H1 (cell line): Measurements from ENCODE around the gene SGCG.

Source experiments
- CEBPB ChIP-seq: IDR thresholded peaks from 2 replicates; pipeline ENCODE4 v1.6.1; 2012; ENCODE audit warnings: low read depth, low read length
- CHD2 ChIP-seq: IDR thresholded peaks from 2 replicates; pipeline ENCODE4 v1.6.1; 2012; ENCODE audit warnings: low read length, improper control_type of control experiment
- CTCF ChIP-seq, 3 experiments: IDR thresholded peaks; 1 replicate in 2 of 3; 2 replicates in 1 of 3; pipeline versions ENCODE4 v1.5.1 to v1.6.1; 2011; ENCODE audit warnings: low read length in 3 of 3, mild to moderate bottlenecking in 3 of 3, inconsistent platforms in 2 of 3, low read depth in 1 of 3, moderate library complexity in 1 of 3; ENCODE audit not compliant: insufficient read depth in 1 of 3; ENCODE audit errors: control extremely low read depth in 1 of 3
- EP300 ChIP-seq, 2 experiments: IDR thresholded peaks; 1 replicate in 1 of 2; 2 replicates in 1 of 2; pipeline ENCODE4 v1.6.1; 2011 to 2012; ENCODE audit warnings: low read depth in 2 of 2, low read length in 2 of 2, mild to moderate bottlenecking in 2 of 2, borderline replicate concordance in 1 of 2, inconsistent platforms in 1 of 2, moderate library complexity in 1 of 2
- POLR2A ChIP-seq, 2 experiments: IDR thresholded peaks; 1 replicate in 1 of 2; 2 replicates in 1 of 2; pipeline ENCODE4 v1.6.1; 2011; ENCODE audit warnings: low read depth in 2 of 2, low read length in 2 of 2, mild to moderate bottlenecking in 2 of 2; ENCODE audit errors: control extremely low read depth in 1 of 2
- RFX5 ChIP-seq: IDR thresholded peaks from 2 replicates; pipeline ENCODE4 v1.6.1; 2011; ENCODE audit warnings: low read depth, low read length, improper control_type of control experiment, borderline replicate concordance
- TCF12 ChIP-seq: IDR thresholded peaks from 2 replicates; pipeline ENCODE4 v1.6.1; 2011; ENCODE audit warnings: low read depth, mild to moderate bottlenecking, low read length
- TEAD4 ChIP-seq: IDR thresholded peaks from 2 replicates; pipeline ENCODE4 v1.6.1; 2012; ENCODE audit warnings: low read depth, low read length, inconsistent platforms, mixed read lengths
- USF2 ChIP-seq: IDR thresholded peaks from 2 replicates; pipeline ENCODE4 v1.6.1; 2011; ENCODE audit warnings: low read length, improper control_type of control experiment
- YY1 ChIP-seq: IDR thresholded peaks from 2 replicates; pipeline ENCODE4 v1.6.1; 2011; ENCODE audit warnings: low read depth, mild to moderate bottlenecking, low read length
- ZNF274 ChIP-seq: IDR thresholded peaks from 2 replicates; pipeline ENCODE4 v1.7.0; 2012; ENCODE audit warnings: low read length, borderline replicate concordance; ENCODE audit errors: extremely low read depth

DNA sequence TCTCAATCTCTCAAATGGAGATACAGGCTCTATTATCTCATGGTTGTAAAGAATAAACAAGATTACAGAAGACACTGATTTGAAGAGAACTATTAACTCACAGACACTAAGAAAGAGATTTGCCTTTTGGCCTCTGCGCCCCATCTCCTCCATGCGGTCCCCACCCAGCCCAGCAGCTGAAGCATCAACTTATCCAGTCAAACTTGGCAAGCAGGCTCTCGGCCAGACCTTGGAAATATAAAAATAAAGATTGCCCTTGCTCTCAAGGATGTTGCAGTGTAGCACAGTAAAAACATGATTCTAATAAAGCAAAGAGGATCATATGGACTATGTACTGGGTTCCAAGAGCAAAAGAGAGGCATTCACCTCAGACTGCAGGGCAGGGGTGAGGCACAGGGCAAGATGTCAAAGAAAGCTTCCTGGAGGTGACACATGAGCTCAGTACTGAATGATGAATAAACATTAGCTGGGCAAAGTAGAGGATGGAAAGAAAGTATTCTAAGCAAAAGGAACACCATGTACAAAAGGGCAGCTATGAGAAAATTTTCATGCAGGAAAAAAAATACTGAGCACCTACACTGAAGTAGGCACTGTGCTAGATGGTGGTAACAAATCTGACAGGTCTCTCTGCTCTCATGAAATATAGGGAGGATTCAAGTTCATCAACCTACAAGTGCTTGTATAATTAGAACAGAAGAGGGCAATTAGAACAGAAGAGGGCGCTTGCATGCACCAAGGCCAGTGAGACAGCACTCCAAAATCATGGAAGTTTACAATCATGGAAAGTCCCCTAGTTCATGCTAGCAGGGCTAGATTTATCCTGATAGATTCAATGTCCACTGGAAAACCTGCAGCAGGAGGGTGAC, 167.7 kb downstream of the SGCG start:
- TF ChIP-seq POLR2A (IDR thresholded peaks at IDR 0.05; ENCODE audit: control extremely low read depth in 1 of 2, low read depth in 2 of 2, low read length in 2 of 2) (no peak), CTCF (IDR thresholded peaks at IDR 0.05; ENCODE audit: control extremely low read depth in 1 of 3, insufficient read depth in 1 of 3, low read depth in 1 of 3, low read length in 3 of 3) (peak in 1 of 3 experiments; percentile 5; a peak in 1 of 4 replicates), USF2 (no peak), RFX5 (no peak), TCF12 (no peak), ZNF274 (no peak), EP300 (IDR thresholded peaks at IDR 0.05; ENCODE audit: borderline replicate concordance in 1 of 2, low read depth in 2 of 2, low read length in 2 of 2) (no peak), TEAD4 (no peak), CHD2 (no peak), YY1 (no peak), CEBPB (no peak)
